GM18867 (cell line): ENCODE measurements around the gene CEP57L1.
"Not testable (repeated sequence)": the region's sequence is repeated elsewhere in the genome, so short reads cannot be mapped to it uniquely, and the experiment has no call there.

Source experiments
- ATAC-seq: cut with Tn5 transposase; IDR thresholded peaks from one replicate; pipeline ENCODE4 v1.9.1; 2021; ENCODE audit warnings: mild to moderate bottlenecking, moderate library complexity; ENCODE audit not compliant: unreplicated experiment

CEP57L1 gene

GRCh38 chr6:109167562-109167961, 72.3 kb downstream of the CEP57L1 start:
- no peak for ATAC-seq

- no peak for ATAC-seq
Observed at GRCh38 chr6:109170333-109170732, 75.0 kb downstream of the CEP57L1 start.

GRCh38 chr6:109172101-109172746, 76.9 kb downstream of the CEP57L1 start:
- ATAC-seq = no peak

DNA sequence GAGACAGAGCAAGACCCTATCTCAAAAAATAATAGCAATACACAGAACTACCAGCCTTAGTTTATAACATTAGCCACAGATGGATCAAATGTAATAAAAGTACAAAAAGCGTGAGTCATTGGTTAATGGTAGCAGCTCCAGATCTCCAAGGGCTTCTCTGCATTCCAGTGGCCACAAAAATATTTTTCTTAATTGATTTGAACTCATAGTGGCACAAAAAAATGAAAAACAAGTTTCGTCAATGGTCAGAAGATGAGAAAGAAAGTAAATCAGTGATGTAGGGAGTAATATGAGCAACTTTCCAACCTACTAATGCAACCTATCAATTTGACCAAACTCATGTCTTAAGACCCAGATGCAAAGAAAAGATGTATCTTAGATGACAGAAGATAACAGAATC, 79.6 kb downstream of the CEP57L1 start:
- ATAC-seq = no peak

- ATAC-seq = no peak
Observed at GRCh38 chr6:109178921-109179320, 83.6 kb downstream of the CEP57L1 start.

DNA sequence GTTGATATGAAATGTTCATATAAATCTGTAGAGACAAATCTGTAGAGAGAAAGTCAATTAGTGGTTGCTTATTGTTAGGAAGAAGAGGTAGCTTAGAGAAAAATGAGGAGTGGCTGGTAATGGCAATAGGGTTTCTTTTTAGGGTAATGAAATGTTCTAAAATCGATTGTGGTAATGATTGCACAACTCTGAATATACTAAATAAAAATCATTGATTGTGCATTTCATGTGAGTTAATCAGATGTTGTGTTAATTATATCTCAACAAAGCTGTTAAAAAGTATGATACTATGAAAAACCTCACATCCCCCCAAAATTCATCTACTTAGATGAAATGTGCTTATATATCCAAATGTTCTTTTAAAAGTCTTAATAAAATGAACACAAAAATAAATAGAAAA, 84.2 kb downstream of the CEP57L1 start:
- ATAC-seq = no peak

GRCh38 chr6:109182578-109182977, 87.3 kb downstream of the CEP57L1 start:
- ATAC-seq = no peak

DNA sequence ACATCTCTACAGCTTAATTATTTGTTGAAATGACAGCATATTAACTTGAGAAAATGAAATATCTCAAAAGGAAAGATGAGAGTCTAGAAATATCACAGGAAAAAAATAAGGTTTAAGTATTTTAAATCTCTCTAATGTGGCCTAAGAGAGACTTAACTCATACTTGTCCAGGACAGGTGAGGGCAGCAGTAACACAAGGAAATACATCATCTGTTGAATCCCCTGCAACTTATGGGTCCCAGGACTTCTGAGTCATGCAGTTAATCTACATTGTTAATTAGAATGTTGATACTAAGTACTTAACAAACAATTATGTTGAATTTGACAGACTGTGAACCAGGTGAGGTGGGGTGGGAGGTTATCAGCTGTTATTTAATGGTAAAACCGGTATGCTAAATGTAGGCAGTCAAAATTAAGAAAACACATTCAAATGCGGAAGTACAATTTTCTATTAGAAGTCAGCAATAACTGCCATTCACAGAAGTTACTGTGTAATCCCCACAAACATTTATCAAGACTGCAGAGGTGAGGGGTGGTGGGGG, 87.9 kb downstream of the CEP57L1 start:
- no peak for ATAC-seq

- ATAC-seq = no peak
Observed at GRCh38 chr6:109184638-109185037, 89.3 kb downstream of the CEP57L1 start.

DNA sequence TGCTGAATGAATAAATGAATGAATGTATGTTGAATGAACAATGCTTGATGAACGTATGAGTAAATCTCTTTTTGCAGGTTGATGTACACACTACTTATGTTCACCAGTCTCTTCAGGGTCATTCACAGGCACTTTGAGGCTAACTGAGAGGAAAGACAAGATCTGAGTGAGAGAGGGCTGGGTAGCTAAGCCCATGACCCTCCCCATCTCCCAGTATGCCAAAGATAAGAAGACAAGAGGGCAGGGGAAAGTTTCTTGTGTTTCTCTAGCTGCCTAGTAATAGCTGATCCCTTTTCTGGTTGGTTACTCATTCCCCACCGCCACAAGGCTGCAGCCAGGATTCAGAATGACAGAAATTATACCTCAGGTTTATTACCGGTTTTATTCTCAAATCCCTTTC, 90.7 kb downstream of the CEP57L1 start:
- ATAC-seq = no peak

GRCh38 chr6:109187399-109188114, 92.2 kb downstream of the CEP57L1 start:
- ATAC-seq = peak; percentile 54

GRCh38 chr6:109188115-109188411, 92.8 kb downstream of the CEP57L1 start:
- no peak for ATAC-seq

DNA sequence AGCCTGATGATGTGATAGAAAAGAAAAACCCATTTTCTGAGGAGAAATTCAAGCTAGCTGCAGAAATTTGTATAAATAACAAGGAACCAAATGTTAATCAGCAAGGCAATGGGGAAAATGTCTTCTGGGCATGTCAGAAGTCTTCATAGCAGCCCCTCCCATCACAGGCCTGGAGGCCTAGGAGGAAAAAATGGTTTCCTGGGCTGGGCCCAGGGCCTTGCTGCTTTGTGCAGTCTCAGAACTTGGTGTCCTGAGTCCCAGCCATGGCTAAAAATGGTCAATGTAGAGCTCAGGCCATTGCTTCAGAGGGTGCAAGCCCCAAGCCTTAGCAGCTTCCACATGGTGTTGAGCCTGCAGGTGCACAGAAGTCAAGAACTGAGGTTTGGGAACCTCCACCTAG, 96.1 kb downstream of the CEP57L1 start:
- not testable (repeated sequence) for ATAC-seq

GRCh38 chr6:109192865-109193264, 97.6 kb downstream of the CEP57L1 start:
- no peak for ATAC-seq

- ATAC-seq = no peak
Observed at GRCh38 chr6:109194880-109195279, 99.6 kb downstream of the CEP57L1 start.

- ATAC-seq = no peak
Observed at GRCh38 chr6:109197061-109197460, 101.8 kb downstream of the CEP57L1 start.

DNA sequence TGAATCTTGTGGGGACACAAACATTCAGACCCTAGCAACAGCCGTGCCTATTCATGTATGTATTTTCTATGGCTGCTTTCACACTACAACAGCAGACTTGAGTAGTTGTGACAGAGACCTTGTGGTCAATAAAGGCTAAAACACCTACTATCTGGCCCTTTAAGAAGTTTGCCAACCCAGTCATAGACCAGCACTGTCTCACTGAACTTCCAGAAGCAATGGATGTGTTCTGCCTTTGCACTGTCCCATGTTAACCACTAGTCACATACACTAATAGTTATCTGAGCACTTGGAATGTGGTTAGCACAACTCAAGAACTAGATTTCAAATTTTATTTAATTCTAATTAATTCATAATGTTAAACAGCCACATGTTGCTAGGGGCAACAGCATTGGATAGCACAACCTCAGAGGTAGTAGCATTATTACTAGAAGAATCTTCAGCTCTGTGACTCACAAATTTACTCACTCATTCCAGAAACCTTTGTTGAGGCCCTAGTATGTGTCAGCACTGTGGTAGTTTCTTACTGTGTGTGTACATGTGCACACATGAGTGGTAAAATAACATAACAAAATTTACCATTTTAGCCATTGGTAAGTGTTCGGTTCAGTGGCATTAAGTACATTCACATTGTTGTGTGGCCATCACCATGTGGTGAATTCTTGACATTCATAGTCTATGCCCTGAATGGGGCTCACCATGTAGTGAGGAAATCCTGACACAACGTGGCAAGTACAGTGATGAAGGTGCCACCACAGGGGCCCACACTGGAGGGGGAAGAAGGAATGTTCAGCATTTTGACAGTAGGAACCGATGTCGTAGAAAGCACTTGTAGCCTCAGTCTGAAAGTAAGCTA, 107.3 kb downstream of the CEP57L1 start:
- ATAC-seq = no peak

GRCh38 chr6:109204511-109204910, 109.2 kb downstream of the CEP57L1 start:
- no peak for ATAC-seq

DNA sequence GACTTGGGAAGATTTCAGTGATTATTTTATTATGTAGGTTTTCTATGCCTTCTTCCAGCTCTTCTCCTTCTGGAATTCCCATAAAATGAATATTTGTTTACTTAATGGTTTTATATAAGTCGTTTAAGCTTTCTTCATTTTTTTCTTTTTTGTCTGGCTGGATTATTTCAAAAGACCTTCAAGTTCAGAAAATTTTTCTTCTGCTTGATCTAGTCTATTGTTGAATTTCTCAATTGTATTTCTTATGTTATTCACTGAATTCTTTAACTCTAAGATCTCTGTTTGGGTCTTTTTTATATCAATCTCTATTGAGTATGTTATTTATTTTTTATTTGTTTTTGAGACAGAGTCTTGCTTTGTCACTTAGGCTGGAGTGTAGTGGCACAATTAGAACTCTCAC, 117.4 kb downstream of the CEP57L1 start:
- no peak for ATAC-seq
